ENCODE measurements around the gene DPP3.
"Not testable (repeated sequence)": the region's sequence is repeated elsewhere in the genome, so short reads cannot be mapped to it uniquely, and the experiment has no call there.

DPP3 gene

DNA sequence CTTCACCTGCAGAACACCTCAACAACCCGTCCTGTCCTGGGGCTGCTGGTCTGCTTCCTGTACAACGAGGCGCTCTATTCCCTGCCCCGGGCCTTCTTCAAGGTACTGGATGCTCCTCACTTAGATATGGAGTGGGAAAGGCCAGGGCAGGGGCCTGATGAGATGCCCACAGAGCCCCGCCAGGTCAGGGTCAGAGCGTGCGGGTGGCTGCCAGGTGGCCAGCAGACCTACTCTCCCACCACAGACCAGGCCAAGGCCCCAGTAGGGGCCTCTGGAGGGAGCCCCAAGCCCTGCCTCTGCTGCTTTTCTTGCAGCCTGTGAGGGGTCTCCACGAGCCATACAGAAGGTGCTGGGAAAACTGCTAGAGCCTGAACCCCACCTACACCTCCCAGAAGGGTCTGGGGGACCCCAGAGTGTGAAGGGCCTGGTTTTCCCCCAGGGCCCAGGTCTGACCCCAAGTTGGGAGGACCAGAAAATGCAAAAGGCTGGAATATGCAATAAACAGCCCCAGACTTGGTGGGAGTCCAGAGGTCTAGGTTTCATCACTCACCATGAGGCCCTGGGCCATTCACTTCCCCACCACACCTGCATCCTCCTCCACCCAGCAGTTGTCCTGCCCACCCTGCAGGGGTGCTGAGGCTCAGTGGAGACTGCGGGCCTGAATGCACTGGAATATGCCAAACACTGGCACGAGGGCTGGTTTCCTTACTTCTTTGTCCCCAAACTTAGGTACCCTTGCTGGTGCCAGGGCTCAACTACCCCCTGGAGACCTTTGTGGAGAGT lies 50.9 kb downstream of the DPP3 start:
- DNase-seq (ENCODE audit: low read depth in 2 of 2), result no peak

DNA sequence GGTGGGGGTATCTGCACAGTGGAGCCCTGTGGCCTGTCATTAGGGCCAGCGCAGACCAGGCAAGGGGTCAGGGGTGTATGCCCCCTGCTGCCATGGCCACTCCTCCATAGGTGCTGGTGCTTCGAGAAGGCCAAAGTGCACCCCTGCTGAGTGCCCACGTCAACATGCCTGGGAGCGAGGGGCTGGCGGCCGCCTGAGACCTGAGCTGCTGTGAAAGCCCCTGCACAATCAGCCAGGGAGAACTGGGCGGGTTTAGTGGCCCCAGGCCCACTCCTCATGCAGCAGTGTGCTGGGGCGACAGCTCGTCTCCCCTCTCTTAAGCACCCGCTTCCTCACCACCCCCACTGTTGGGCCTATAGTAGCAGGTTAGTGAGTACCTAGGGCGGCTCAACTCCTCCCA lies 51.6 kb downstream of the DPP3 start:
- DNase-seq (ENCODE audit: low read depth in 2 of 2), result no peak

DNA sequence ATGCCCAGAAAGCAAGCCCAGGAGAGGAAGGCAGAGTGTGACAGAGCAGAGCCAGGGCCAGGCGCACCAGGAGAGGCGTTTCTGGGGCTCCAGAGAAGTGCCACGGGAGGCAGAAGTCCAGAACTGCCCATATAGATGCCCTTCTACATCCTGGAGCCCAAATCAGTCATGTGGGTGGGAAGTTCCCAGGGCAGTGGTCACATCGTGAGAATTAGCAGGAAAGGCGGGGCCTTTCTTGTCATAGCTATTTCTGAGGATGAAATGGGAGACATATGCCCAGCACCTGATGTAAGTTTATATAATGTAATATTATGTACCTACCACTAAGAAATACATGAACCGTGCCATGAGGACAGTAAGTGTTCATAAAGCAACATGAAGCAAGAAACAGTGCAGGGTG lies 52.5 kb downstream of the DPP3 start:
- no peak for DNase-seq (ENCODE audit: low read depth in 2 of 2)

DNA sequence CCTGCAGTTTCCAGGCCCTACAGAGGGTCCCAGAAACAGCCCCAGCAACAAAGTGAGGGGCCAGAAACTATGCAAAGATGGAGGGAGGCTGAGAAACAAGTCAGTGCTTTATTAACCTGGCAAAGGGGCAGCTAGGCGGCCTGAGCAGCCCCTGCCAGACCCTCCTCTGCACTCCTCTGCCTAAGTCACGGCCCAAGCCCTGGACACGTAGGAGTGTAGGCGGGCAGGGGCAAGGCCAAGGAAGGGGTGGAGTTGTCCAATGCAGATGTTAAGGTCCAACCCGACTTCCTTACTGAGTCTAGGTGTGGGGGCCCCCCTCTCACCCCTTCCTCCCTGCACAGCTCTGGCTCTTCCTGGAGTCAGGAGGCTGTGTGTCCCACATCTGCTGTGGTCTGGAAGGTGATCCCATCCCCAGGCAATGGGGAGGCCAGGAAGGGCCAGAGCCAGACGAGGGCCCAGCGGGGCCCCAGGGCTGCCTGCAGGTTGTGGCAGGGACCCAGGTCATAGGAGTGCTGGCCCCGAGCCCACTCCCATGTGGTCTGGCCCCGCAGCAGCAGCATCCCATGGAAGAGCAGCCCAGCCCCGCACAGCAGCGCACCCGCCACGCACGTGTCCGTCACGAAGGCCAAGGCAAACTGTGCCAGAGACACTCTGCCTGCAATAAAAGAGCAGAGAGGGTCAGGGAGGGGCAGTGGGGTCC lies 59.1 kb downstream of the DPP3 start:
- DNase-seq (ENCODE audit: low read depth in 2 of 2), result no peak

DNA sequence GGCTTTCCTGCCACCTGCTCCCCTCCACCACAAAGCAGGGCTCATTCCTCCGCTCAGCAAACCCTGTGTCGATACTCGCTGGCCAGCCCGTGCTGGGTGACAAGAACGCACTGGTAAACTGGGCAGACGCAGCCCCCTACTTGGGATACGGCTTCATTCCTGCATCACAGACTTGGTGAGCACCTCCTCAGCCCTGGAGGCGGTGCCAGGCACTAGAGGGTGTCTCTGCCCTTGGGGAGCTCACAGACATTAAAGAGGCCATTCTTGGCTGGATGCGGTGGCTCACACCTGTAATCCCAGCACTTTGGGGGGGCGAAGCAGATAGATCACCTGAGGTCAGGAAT lies 59.6 kb downstream of the DPP3 start:
- DNase-seq (ENCODE audit: low read depth in 2 of 2), result no peak

DNA sequence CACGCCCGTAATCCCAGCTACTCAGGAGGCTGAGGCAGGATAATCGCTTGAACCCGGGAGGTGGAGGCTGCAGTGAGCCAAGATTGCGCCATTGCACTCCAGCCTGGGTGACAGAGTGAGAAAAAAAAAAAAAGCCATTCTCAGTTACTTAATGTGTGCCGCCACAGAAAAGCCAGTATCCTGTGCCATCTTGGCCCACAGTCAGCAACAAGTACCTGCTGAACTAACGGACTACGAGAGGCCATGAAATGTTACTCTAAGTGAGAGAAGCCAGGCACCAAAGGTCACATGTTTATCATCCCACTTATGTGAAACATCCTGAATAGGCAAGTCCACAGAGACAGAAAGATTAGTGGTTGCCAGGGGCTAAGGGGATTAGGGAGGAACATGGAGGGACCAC lies 60.4 kb downstream of the DPP3 start:
- DNase-seq (ENCODE audit: low read depth in 2 of 2), result not testable (repeated sequence)

DNA sequence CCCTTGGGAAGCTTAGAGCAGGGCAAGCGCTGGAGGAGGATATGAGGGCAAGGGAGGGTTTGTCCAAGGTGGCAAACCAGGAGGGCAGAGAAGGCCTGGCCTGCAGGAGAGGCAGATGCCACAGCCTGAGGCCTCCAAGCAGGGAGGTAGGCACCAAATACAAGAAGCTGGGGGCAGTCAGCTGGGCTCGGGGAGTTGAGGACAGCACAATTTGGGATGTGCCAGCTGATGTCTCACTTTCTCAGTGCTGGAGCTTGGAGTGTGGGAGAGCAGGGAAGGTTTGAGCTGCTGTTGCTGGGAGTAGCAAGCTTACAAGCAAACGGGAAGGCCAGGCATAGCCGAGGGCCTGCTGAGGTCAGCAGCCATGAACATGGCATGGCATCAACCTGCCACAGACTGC lies 61.7 kb downstream of the DPP3 start:
- no peak for DNase-seq (ENCODE audit: low read depth in 2 of 2)

DNA sequence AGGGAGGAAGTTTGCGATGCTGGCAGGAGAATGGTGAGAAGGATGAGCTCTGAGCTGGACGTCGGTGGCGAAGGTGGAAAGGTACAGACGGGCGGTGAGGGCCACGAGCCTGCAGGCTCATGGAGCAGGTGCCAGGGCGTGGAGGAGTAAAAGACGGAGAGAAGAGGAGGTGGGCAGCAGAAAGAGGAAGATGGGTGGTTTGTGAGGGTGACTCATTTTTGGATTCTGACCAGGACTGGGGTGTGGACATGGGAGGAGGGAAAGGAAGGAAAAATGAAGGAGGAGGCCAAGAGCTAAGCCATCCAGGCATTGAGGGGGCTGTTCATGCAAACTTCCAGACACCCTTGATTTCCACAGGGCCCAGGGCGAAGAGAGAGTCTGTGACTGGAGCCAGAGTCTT lies 62.1 kb downstream of the DPP3 start:
- no peak for DNase-seq (ENCODE audit: low read depth in 2 of 2)

DNA sequence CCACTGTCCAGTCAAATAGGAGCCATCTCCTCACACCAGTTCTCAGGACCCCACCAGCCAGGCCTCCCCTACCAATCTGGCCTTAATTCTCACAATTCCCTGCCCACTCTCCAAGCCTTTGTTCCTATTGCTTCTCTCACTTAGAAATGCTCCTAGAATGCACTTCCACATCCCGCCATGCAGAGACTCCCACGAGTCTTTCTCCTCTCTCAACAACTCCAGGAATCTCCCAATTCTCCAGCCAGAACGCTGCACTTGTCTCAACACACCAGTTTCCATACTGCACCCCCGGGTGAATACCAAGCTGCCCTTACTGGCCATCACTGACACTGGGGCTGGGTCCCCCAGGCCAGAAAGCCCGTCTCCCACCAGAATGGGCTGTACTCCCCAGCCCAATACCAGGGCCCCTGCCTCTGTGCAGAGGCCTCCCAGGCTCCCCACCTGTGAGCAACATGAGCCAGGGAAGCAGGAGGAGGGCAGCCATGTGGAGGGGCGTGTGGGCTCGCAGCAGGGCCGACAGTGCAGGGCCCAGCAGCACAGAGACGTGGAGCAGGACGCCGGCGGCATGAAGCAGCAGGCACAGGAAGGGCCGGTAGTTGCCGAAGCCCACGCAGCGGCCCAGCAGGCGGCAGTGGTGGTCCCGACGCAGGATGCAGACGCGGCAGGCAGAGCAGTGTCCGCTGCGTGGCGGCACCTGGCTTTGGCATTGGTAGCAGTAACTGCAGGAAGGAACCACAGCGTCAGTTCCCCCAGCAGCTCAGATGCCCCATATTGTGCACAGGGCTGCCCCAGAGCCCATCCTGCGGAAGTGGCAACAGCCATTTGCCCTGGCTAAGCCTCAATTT lies 63.3 kb downstream of the DPP3 start:
- DNase-seq (ENCODE audit: low read depth in 2 of 2), result peak; percentile 31 to 41

DNA sequence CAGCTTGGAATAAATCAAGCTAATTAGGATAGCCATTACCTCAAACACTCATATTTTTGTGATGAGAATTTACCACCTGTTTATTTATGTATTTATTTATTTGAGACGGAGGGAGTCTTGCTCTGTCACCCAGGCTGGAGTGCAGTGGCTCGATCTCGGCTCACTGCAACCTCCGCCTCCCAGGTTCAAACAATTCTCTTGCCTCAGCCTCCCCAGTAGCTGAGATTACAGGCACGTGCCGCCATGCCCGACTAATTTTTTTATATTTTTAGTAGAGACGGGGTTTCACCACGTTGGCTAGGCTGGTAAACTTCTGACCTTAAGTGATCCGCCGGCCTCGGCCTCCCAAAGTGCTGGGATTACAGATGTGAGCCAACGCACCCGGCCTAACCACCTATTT lies 64.7 kb downstream of the DPP3 start:
- not testable (repeated sequence) for DNase-seq (ENCODE audit: low read depth in 2 of 2)

DNA sequence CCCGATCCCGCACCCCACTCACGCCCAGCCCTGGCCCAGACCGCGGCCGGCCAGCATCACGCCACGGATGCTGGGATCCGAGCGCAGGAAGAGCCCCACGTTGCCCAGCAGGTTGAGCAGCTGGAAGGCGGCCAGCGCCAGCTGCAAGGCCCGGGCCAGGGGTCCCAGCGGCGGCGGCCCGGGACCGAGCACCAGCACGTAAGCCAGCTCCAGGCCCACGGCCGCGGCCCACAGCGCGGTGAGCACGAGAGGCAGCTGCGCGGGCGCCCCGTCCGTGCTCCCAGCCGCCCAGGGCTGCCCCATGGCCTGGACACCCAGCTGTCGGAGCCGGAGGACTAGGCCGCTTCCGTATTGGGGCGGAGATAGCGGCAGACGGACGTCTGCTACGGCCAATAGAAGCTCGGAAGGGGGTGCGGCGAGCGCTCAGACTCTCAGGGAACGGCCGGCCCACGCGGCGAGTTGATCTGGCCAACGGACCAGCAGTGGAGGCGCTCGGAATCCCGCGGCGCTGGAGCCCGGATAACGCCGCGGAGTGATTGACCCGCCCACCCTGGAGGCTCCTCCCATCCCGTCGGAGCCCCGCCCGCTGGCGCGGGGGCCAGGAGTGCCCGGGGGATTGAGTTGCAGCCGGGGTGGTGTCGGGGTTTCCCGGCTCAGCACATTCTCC lies 65.6 kb downstream of the DPP3 start, which contains the start of gene ZDHHC24:
ZDHHC24 (minus strand) TSS at position 348 of the 667 bp plus-strand sequence; CDS start at position 303, 45 bp downstream.
- DNase-seq (ENCODE audit: low read depth in 2 of 2), result peak; percentile 59 to 63

DNA sequence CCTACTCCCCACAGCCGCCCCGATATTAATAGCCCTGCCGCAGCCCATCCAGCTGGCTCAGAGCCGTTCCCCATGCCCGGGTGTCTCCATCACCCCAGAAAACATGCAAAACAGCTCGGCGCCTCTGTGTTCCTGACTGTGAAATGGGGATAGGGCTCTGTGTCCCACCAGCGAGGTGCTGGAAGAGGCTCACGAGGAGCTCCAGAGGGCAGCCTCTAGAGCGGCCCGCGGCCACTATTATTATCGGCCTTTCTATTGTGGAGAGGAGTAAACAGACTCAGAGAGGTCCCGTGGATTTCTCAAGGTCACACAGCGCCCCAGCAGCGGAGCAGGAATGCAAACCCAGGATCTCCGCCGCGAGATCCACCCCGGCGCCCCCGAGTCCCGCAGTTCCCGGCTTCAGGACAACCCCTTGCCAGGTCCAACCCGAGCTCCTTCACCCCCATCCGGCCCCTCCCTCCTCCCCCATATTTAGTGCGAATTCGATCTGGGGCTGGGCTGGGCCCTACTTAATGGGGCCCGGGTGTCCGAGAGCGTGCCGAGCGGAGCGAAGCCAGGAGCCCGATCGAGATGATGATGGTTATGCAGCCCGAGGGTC lies 66.2 kb downstream of the DPP3 start, which contains the start of gene ACTN3:
ACTN3 (plus strand) TSS at position 536 of the 598 bp plus-strand sequence; CDS start at position 571, 35 bp downstream.
- DNase-seq (ENCODE audit: low read depth in 2 of 2), result no peak

DNA sequence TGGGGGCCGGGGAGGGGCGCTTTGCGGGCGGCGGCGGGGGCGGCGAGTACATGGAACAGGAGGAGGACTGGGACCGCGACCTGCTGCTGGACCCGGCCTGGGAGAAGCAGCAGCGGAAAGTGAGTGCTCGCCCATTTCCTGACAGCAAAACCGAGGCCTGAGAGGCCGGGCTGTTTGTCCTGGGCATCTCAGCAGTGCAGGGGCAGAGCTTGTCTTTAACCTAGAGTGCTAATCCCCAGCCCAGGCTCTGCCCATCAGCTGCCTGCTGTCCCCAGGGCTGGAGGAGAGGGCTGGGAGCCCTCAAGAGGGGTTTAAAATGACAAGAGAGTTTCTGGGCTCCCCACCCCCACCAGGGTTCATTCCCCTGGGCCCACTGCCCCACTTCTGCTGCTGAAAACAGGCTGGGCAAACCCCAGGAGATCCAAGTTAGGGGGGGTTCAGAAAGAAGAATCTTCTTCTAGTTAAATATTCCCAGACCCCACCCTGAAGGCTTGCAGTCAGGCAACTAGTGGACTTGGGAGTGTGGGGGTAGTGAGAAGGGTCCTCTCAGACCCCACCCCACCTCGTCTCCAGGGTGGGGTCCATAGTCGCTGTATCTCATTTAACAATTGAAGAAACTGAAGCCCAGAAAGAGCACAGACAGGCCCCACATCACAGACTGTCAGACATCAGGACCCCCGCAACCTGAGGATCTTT lies 66.9 kb downstream of the DPP3 start:
- no peak for DNase-seq (ENCODE audit: low read depth in 2 of 2)

DNA sequence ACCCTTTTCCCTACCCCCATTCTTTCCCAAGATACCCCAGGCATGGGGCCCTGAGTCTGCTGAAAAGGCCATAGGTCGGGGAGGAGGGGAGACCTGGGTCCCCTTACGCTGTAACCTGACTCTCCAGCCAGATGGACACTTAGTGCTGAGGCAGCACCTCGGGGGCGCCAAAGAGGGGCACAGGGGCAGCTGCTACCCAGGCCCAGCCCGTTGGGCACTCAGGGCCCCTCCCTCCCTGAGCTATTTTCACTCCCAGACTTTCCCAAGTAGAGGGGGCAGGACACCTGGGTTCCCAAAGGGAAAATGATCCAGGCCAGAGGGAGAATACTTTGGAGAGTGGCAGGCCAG lies 67.4 kb downstream of the DPP3 start:
- no peak for DNase-seq (ENCODE audit: low read depth in 2 of 2)

DNA sequence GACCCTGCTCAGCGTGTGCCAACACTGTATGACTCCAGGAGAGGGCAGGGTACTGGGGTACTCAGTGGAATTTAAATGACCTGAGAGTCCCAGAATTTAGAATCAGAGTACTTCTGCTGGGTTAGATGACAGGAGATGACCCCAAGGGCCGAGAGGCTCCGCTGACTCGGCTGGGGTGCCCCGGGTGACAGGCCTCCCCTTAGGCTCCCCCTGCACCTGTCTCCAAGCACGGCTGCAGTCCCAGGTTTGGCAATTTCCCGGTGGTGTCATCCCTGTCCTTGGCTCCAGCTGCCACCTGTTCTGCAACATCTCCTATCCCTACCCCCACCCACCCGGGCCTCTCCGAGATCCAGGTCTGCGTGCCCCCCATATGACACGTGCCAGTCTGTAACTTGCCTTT lies 67.8 kb downstream of the DPP3 start:
- DNase-seq (ENCODE audit: low read depth in 2 of 2), result no peak

DNA sequence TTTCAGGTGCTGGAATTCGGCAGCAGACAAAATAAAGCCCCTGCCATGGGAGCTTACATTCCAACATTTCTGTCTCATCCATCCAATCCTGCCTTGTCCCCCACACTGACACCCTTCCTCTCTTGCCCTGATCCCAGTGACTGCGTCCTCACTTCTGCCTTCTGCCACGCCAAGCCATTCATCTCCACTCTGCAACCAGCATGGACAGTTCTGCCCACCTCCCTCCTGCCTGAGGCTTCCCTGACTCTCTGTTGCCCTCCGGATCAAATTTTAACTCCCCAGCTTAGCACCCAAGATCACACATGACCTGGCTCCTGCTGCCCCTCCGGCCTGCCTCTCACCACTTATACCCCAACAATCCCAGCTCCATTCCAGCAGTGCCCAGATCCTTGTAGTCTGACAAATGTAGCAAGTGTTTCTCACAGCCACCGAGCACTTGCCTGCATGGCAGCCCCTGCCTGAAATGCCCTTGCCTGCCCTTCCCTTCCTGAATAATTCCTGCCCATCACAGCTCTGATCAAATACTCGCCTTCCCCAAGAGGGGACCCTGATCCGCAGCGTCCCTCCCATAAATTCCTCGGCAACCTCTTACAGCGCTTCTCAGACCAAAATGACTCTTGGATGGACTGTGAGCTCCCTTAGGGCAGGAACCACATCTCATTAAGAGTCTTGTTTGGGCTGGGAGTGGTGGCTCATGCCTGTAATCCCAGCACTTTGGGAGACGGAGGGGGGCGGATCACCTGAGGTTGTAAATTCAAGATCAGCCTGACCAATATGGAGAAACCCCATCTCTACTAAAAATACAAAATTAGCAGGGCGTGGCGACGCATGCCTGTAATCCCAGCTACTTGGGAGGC lies 68.8 kb downstream of the DPP3 start:
- DNase-seq (ENCODE audit: low read depth in 2 of 2), result no peak

DNA sequence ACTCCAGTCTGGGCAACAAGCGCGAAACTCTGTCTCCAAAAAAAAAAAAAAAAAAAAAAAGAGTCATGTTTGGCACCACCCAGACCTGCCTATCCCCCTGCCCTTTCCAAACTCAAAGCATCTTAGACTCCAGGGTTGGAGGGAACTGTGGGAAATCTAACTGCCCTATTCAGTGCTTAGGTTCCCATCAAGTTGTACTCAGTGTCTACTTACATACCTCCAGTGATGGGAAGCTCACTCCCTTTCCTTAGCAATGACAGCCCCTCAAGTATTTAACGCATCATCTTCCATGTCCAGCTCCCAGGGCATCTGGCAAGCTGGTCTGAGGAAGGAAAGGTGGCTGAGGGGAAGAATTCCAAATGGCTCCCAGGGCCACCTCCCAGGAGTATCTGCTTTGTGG lies 69.5 kb downstream of the DPP3 start:
- DNase-seq (ENCODE audit: low read depth in 2 of 2), result no peak

DNA sequence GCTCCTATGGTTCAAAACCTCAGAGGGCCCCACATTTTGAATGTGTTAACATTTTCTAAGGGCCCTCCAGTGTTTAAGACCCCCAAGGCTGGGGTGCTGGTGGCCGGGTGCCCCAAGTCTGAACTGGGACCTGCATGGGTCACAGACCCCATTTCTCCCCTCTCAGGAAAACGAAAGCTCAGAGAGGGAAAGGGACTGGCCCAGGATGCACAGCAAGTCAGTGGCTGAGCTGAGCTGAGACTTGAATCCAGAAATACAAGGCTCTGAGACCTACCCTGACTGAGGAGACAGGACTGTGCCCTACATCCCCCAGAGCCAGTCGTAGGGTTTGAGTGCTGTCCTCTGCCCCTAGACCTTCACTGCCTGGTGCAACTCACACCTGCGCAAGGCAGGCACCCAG lies 70.7 kb downstream of the DPP3 start:
- no peak for DNase-seq (ENCODE audit: low read depth in 2 of 2)

DNA sequence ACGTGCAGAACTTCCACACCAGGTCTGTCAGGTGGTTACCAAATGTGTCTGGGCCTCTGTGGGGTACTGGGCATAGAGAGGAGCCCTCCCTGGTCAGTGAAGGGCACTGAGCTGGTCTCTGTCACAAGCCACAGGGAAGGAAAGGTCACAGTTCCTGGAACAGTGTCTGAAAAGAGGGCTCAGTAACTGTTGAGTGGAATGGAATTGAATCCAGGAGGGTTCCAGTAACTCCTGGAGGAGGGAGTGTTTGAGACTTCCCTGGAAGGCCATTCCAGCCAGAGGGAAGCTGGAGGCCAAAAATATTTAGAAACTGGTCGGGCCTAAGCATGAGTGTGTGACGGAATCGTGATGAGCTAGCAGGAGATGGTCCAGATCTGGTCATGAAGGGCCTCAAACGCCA lies 74.4 kb downstream of the DPP3 start:
- DNase-seq (ENCODE audit: low read depth in 2 of 2), result no peak

DNA sequence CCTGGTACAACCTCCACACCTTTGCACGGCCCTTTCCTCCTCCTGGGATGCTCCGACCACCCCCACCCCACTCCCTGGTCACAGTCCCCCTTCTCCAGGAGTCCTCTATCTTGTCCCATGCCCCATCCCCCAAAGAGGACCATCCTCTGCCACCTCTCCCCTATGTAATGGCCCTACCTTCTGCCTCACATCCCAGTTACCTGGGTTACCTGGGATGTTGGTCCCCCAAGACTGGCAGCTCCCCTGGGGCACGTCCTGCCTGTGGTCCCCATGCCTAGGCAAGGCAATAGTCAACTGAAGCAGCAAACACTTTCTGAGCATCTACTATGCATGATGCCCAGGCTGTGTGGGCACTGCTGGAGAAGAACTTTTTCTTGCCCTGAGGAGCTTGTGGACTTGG lies 75.2 kb downstream of the DPP3 start:
- DNase-seq (ENCODE audit: low read depth in 2 of 2), result no peak

Measured in stimulated activated CD8-positive, alpha-beta memory T cell treated with anti-CD3 and anti-CD28 coated beads, Interleukin-7, amount 100 ng/mL, for 1 hour (primary cell).